Measurements from ENCODE around the gene ADORA1.

The ADORA1 gene

DNA sequence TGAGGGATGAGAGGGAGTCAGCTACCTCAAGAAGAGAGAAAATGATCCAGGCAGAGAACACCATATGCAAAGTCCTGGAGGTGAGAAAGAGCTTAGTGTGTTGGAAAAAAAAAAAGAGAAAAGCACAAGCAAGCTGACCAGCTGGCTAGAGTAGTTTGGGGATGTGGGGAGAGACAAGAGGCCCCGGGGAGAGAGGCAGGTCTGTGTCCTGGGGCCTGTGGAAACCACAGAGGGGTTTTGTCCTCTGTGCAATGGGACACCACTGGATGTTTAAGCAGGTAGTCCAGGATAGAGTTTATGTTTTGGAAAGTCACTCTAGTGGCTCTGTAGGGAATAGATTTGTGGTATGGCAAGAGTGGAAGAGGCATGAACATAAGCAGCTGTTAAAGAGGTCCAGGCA is 73.4 kb downstream of the ADORA1 start:
- H3K27me3 ChIP-seq (ENCODE audit: control insufficient read depth, insufficient read depth, low read length): peaks cover 8% of the 10 kb centered on the region
- H3K36me3 ChIP-seq (ENCODE audit: control insufficient read depth, insufficient read depth, low read length): no peaks in the 10 kb centered on the region
- no peaks in the 10 kb centered on the region for H3K9me3 ChIP-seq (ENCODE audit: control insufficient read depth, low read length)
- H3K9ac ChIP-seq (ENCODE audit: low read length): no peak overlapping the region
- no peaks in the 10 kb centered on the region for H3K4me1 ChIP-seq (ENCODE audit: control insufficient read depth, insufficient read depth, low read length)
- no peak overlapping the region for H3K4me3 ChIP-seq (ENCODE audit: low read length)

DNA sequence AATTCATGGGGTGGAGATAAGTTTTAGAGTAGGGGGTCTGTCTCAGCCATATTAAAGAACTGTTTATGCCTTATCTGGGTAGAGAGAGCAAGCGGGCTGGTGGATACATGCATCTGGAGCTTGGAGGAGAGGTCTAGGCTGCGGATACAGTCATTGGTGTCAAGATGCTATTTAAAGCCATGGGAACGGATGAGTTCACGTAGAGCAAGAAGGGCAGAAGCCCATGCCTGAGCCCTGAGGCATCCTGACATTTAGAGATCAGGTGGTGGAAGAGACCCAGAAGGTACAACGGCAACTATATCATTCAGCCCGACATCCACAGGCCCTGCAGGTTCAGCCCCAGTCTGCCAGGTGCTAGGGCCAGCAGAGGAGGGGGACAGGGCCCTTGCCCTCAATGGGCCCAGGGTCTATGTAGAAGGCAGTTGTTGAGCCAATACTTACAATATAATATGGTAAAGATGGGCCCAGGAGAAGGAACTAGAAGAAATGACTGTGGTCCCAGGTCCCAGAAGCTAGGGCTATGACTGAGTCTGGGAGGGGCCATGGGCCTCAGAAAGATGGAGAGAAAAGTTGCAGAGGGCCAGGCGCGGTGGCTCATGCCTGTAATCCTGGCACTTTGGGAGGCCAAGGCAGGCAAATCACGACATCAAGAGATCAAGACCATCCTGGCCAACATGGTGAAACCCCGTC is 74.1 kb downstream of the ADORA1 start:
- no peaks in the 10 kb centered on the region for H3K36me3 ChIP-seq (ENCODE audit: control insufficient read depth, insufficient read depth, low read length)
- no peak overlapping the region for H3K9ac ChIP-seq (ENCODE audit: low read length)

DNA sequence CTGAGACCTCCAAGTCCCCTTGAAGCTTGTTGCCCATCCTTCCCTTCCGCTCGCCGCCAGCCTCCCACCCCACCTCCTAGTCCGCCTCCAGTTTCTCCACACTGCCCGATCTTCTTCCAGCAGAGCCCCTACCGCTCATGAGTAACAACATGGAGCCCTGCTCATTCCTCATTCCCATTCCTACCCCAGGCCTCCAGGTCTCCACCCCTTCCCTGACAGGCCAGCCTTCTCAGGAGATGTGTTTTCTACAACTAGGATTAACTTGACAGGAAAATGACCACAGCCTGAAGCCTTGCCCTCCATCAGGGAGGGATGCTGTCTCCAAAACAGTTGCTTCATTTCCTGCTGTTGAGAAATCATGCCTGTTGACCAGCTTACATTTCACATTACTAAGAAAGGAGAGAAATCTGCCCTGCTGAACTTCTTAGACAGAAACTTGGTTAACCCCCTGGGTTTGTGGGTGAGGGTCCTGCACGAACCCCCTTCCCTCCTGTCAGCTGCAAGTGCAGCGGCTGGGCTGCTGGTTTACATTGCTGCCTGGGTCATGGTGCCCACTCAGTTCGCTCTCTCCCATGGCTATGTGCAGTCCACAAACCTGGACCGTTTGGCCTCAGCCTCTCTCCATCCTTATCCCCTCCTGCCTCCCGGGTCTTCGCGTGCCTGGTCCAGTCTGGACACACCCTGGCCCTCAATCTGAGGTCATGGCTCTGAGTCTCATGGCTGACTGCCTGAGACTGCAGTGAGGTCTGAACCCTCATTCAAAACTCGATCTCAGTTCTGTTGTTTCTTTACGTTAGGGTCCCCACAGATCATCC is 75.1 kb downstream of the ADORA1 start:
- H3K4me3 ChIP-seq (ENCODE audit: low read length): no peak overlapping the region
- H3K27me3 ChIP-seq (ENCODE audit: control insufficient read depth, insufficient read depth, low read length): peaks cover 8% of the 10 kb centered on the region
- no peaks in the 10 kb centered on the region for H3K4me1 ChIP-seq (ENCODE audit: control insufficient read depth, insufficient read depth, low read length)
- H3K36me3 ChIP-seq (ENCODE audit: control insufficient read depth, insufficient read depth, low read length): no peaks in the 10 kb centered on the region
- no peak overlapping the region for H3K9ac ChIP-seq (ENCODE audit: low read length)
- no peaks in the 10 kb centered on the region for H3K9me3 ChIP-seq (ENCODE audit: control insufficient read depth, low read length)

More for the DNA sequence above, 74.1 kb downstream of the ADORA1 start:
- Histone ChIP-seq H3K9me3 (ENCODE audit: control insufficient read depth, low read length) (no peaks in the 10 kb centered on the region), H3K27me3 (ENCODE audit: control insufficient read depth, insufficient read depth, low read length) (peaks cover 8% of the 10 kb centered on the region), H3K4me1 (ENCODE audit: control insufficient read depth, insufficient read depth, low read length) (no peaks in the 10 kb centered on the region), H3K4me3 (ENCODE audit: low read length) (no peak overlapping the region)

DNA sequence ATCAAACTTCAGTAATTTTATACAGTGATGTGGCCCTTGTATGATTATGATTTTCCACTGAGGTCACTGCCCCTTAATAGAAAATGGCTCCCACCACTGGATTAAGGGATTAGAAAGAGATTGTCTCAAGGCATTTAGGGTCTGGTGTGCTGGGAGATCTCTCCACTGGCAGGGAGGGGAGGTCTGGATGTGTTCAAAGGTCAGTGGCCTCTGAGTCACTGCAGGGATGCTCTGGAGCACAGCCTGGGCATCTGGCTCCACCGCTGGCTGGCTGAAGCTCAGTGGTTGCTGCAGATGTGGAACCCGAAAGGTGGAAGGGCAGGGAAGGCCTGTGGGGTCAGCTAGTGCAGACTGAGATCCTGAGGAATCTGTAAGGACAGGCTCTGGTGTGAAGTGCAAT is 77.2 kb downstream of the ADORA1 start:
- H3K4me3 ChIP-seq (ENCODE audit: low read length): no peak overlapping the region
- H3K4me1 ChIP-seq (ENCODE audit: control insufficient read depth, insufficient read depth, low read length): no peaks in the 10 kb centered on the region
- H3K9me3 ChIP-seq (ENCODE audit: control insufficient read depth, low read length): no peaks in the 10 kb centered on the region
- H3K9ac ChIP-seq (ENCODE audit: low read length): no peak overlapping the region
- no peaks in the 10 kb centered on the region for H3K36me3 ChIP-seq (ENCODE audit: control insufficient read depth, insufficient read depth, low read length)
- H3K27me3 ChIP-seq (ENCODE audit: control insufficient read depth, insufficient read depth, low read length): peaks cover 3% of the 10 kb centered on the region

DNA sequence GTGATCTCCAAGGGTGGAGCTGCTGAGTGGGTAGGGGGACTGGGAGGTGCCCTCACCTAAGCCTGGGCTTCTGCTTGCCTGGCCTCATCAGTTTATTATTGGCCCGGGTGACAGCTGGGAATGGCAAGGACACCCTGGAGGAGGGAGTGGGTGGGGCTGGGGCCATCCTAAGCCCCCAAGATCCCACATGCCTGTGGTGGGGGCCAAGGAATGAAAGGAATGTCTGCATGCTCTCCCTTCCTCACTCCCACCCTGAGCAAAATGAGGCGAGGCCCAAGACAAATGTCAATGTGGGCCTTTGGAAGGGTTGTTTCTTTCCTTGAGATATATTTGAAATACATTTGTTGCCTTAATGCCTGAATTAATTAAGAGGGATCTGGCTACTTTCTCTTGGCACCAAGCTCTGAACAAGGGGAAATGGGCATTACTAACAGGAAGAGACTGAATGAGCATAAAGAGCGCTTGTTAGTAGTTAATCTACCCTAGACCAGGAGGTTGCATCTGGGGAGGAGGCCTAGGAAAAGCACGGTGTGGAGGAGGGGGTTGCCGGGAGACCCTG is 78.7 kb downstream of the ADORA1 start:
- Histone ChIP-seq H3K4me3 (ENCODE audit: low read length) (no peak overlapping the region), H3K36me3 (ENCODE audit: control insufficient read depth, insufficient read depth, low read length) (no peaks in the 10 kb centered on the region), H3K27me3 (ENCODE audit: control insufficient read depth, insufficient read depth, low read length) (no peaks in the 10 kb centered on the region), H3K4me1 (ENCODE audit: control insufficient read depth, insufficient read depth, low read length) (no peaks in the 10 kb centered on the region), H3K9me3 (ENCODE audit: control insufficient read depth, low read length) (no peaks in the 10 kb centered on the region), H3K9ac (ENCODE audit: low read length) (no peak overlapping the region)

DNA sequence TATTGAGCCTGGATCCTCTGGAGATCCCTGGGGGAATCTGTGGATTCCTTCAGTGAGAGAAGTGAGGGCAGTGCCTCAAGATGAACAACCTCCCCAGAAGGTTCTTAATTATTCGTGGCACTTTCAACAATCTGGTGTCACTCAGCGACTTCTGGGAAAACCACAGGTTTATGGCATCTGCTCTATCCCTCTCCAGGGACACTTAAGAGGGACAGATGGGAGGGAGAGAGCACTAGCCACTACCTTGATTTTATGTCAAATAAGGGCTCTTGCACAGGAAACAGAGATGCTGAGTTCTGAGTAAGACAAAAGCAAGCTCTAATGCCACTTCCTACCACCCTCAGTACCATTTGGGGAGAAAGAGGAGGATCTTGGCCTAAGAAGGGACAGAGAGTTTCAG is 80.2 kb downstream of the ADORA1 start:
- Histone ChIP-seq H3K4me1 (ENCODE audit: control insufficient read depth, insufficient read depth, low read length) (no peaks in the 10 kb centered on the region), H3K36me3 (ENCODE audit: control insufficient read depth, insufficient read depth, low read length) (no peaks in the 10 kb centered on the region), H3K27me3 (ENCODE audit: control insufficient read depth, insufficient read depth, low read length) (no peaks in the 10 kb centered on the region), H3K9ac (ENCODE audit: low read length) (no peak overlapping the region), H3K4me3 (ENCODE audit: low read length) (no peak overlapping the region), H3K9me3 (ENCODE audit: control insufficient read depth, low read length) (no peaks in the 10 kb centered on the region)

DNA sequence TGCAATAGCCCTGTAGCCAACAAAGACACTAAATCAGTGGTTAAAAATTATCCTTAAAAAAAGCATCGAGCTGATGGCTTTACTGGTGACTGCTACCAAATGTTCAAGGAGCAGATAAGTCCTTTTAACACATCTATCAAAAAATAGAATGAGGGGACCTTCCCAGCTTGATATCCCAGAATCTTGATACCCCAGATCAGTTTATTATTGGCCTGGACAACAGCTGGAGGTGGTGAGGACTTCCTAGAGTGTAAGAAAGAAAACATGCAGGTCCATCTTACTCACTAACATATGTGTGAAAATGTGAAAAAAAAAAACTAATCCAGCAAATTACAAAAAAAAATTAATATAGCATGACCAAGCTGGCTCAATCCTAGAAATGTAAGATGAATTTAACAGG is 80.7 kb downstream of the ADORA1 start:
- Histone ChIP-seq H3K4me1 (ENCODE audit: control insufficient read depth, insufficient read depth, low read length) (no peaks in the 10 kb centered on the region), H3K9me3 (ENCODE audit: control insufficient read depth, low read length) (no peaks in the 10 kb centered on the region), H3K9ac (ENCODE audit: low read length) (no peak overlapping the region), H3K36me3 (ENCODE audit: control insufficient read depth, insufficient read depth, low read length) (no peaks in the 10 kb centered on the region), H3K4me3 (ENCODE audit: low read length) (no peak overlapping the region), H3K27me3 (ENCODE audit: control insufficient read depth, insufficient read depth, low read length) (no peaks in the 10 kb centered on the region)

DNA sequence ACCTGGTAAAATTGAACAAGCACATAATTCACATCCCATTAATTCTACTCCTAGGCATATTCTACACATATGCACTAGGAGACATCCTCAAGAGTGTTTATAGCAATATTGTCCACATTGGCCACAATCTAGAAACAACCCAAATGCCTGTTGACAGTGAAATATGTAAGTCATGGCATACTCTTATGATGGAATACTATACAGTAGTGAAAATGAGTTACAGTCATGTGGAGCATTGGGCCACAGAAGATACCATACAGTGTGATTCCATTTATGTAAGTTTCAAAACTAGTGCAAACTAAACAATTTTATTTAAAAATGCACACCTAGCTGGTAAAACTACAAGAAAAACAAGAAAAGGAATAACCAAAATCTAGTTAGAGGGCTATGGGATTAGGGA is 82.8 kb downstream of the ADORA1 start:
- Histone ChIP-seq H3K36me3 (ENCODE audit: control insufficient read depth, insufficient read depth, low read length) (no peaks in the 10 kb centered on the region), H3K27me3 (ENCODE audit: control insufficient read depth, insufficient read depth, low read length) (no peaks in the 10 kb centered on the region)

DNA sequence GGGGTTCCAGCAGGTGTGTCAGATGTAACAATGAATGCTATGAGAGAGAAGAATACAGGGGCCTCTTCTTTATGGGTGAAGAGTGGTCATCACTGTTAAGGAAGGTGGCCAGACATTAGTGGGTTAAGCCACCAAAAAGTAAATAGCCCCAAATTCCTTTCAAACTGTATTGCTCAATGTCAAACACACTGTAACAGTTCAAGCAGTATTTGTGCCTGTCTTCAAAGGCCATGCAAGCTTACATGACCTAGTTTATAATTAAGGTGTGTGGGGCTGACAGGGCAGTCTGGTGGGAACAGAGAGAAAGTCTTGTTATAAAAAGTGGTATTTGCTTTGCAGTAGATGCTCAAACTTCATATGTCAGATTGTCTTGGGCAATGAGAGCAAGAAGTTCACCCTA is 83.5 kb downstream of the ADORA1 start:
- no peaks in the 10 kb centered on the region for H3K9me3 ChIP-seq (ENCODE audit: control insufficient read depth, low read length)
- H3K27me3 ChIP-seq (ENCODE audit: control insufficient read depth, insufficient read depth, low read length): peaks cover 3% of the 10 kb centered on the region
- H3K36me3 ChIP-seq (ENCODE audit: control insufficient read depth, insufficient read depth, low read length): no peaks in the 10 kb centered on the region
- no peak overlapping the region for H3K4me3 ChIP-seq (ENCODE audit: low read length)
- no peaks in the 10 kb centered on the region for H3K4me1 ChIP-seq (ENCODE audit: control insufficient read depth, insufficient read depth, low read length)
- H3K9ac ChIP-seq (ENCODE audit: low read length): no peak overlapping the region

More for the DNA sequence above, 82.8 kb downstream of the ADORA1 start:
- Histone ChIP-seq H3K4me1 (ENCODE audit: control insufficient read depth, insufficient read depth, low read length) (no peaks in the 10 kb centered on the region), H3K9ac (ENCODE audit: low read length) (no peak overlapping the region), H3K4me3 (ENCODE audit: low read length) (no peak overlapping the region), H3K9me3 (ENCODE audit: control insufficient read depth, low read length) (no peaks in the 10 kb centered on the region)

DNA sequence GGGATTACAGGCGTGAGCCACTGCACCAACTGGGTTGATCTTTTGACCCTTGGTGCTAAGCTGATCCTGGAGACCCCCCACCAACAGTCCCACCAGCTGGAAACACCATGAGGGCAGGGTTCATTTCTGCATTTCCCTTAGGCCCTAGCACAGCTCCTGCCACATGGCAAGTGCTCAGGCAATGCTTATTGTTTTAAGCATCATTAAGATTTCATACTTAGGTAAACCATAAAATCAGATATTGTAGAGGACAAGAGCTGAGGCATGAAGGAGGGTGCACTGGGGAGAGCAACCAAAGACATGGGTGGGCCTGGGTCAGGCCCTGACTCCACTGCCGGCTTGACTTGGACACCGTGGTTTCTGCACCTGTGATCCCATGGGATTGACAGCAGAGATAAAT is 84.3 kb downstream of the ADORA1 start:
- Histone ChIP-seq H3K36me3 (ENCODE audit: control insufficient read depth, insufficient read depth, low read length) (no peaks in the 10 kb centered on the region), H3K4me3 (ENCODE audit: low read length) (no peak overlapping the region), H3K9me3 (ENCODE audit: control insufficient read depth, low read length) (no peaks in the 10 kb centered on the region), H3K27me3 (ENCODE audit: control insufficient read depth, insufficient read depth, low read length) (peaks cover 7% of the 10 kb centered on the region), H3K9ac (ENCODE audit: low read length) (no peak overlapping the region), H3K4me1 (ENCODE audit: control insufficient read depth, insufficient read depth, low read length) (no peaks in the 10 kb centered on the region)

DNA sequence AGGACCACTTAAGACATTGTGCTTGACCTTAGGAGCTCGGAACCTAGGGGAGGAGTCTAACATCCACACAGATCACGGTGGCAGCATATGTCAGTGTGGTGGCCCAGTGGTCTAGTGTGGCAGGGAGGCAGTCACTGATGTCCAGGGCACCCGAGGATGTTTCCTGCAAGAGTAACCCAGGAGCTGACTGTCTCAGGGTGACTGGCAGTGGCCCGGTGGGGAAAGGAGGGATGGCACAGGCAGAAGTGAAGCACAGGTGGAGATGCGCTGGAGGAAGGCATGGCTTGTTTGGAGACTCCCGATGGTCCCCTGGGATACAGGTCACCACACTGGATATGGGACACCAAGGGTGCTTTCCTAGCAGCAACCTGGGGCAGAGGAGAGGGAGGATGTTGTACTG is 85.6 kb downstream of the ADORA1 start:
- H3K4me1 ChIP-seq (ENCODE audit: control insufficient read depth, insufficient read depth, low read length): no peaks in the 10 kb centered on the region
- no peak overlapping the region for H3K9ac ChIP-seq (ENCODE audit: low read length)
- no peaks in the 10 kb centered on the region for H3K36me3 ChIP-seq (ENCODE audit: control insufficient read depth, insufficient read depth, low read length)
- H3K4me3 ChIP-seq (ENCODE audit: low read length): no peak overlapping the region
- H3K27me3 ChIP-seq (ENCODE audit: control insufficient read depth, insufficient read depth, low read length): peaks cover 13% of the 10 kb centered on the region
- H3K9me3 ChIP-seq (ENCODE audit: control insufficient read depth, low read length): no peaks in the 10 kb centered on the region

DNA sequence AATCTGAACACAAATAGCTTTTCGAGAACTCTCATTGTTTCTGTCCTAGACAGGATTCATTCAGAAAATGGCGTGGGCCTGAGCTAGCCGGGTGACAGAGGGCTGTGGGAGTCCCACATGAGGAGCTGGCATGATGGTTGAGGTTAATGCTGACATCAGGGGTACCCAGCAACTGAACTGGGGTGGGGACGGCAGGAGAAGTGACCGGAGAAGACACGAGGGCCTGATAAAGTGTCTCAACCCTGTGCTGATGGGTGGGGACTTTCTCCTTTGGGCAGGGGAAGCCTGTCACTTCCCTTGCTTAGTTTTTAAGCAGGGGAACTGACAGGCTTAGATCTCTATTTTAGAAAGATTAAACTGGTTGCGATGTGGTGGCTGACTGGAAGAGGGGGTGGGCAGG is 87.3 kb downstream of the ADORA1 start:
- Histone ChIP-seq H3K36me3 (ENCODE audit: control insufficient read depth, insufficient read depth, low read length) (no peaks in the 10 kb centered on the region), H3K4me3 (ENCODE audit: low read length) (no peak overlapping the region), H3K27me3 (ENCODE audit: control insufficient read depth, insufficient read depth, low read length) (peaks cover 13% of the 10 kb centered on the region), H3K4me1 (ENCODE audit: control insufficient read depth, insufficient read depth, low read length) (no peaks in the 10 kb centered on the region), H3K9ac (ENCODE audit: low read length) (no peak overlapping the region), H3K9me3 (ENCODE audit: control insufficient read depth, low read length) (no peaks in the 10 kb centered on the region)
